HG02623 (cell line): ENCODE data around the gene TTLL1.

ENCODE experiments used
- ATAC-seq: cut with Tn5 transposase; IDR thresholded peaks from one replicate; pipeline ENCODE4 v1.9.1; 2021; ENCODE audit warnings: moderate library complexity; ENCODE audit not compliant: unreplicated experiment

Gene TTLL1

GRCh38 chr22:42994917-42995562 lies 94.2 kb downstream of the TTLL1 start:
- ATAC-seq = no peak

GRCh38 chr22:42994276-42994916 lies 94.8 kb downstream of the TTLL1 start:
- ATAC-seq = no peak

GRCh38 chr22:42993651-42994275 lies 95.4 kb downstream of the TTLL1 start:
- ATAC-seq = no peak

GRCh38 chr22:42992886-42993479 lies 96.2 kb downstream of the TTLL1 start:
- no peak for ATAC-seq

- no peak for ATAC-seq
Measured at GRCh38 chr22:42992092-42992491, 97.1 kb downstream of the TTLL1 start.

- ATAC-seq = no peak
Measured at GRCh38 chr22:42991010-42991651, 98.1 kb downstream of the TTLL1 start.

- ATAC-seq = no peak
Measured at GRCh38 chr22:42990131-42990838, 98.9 kb downstream of the TTLL1 start.
